K562 (cell line): ENCODE results near the gene RNF19B. TPM values are rescaled to one million over a fixed set of nuclear protein-coding genes. Genes with fewer than 3 reads are reported as not detected.

ENCODE experiments used
- ATAC-seq: fragments of 200-7000 bp; cut with Tn5 transposase; 3 replicates; pipeline ENCODE4 v1.9.1; 2020; ENCODE audit warnings: moderate library complexity
- BruUV-seq: library from RNA; stranded (reverse); fragments of 400-500 nt; replicated peaks from 2 replicates; lab custom pipeline; 2021; lab: Mats Ljungman, UMichigan
- CTCF ChIA-PET: fragments of 300-600 bp; formaldehyde crosslinking; extraction: SDS; loops from one replicate; lab custom pipeline; 2021; ENCODE audit warnings: low intra/inter-chr PET ratio; lab: Yijun Ruan, JAX
- POLR2A ChIA-PET: fragments of 300-600, 350-650 bp; sonication (Branson Sonifier 250); formaldehyde crosslinking; extraction: SDS; loops from one replicate; lab custom pipeline; 2021; ENCODE audit warnings: antibody characterized with exemption, inconsistent platforms; lab: Yijun Ruan, JAX
- DNase-seq, 4 experiments: peaks; one replicate each; pipeline versions ENCODE4 v3.0.0 to v3.0.0-alpha.2; 2011 to 2018; ENCODE audit warnings: low spot score in 3 of 4, mixed read lengths in 3 of 4; ENCODE audit errors: extremely low read depth in 1 of 4
- FAIRE-seq: peaks from 2 replicates; lab custom pipeline; 2011; peaks lifted over from hg19 to GRCh38; lab: Jason Lieb, UNC
- H2AFZ ChIP-seq: 2 replicates; pipeline ENCODE4 v1.6.0; 2011; ENCODE audit warnings: low read depth, low read length, control low read depth, inconsistent platforms
- H3K27ac ChIP-seq: fragments of 200-600 bp; 3 replicates; pipeline ENCODE4 v1.8.0; 2011; ENCODE audit warnings: low read depth, mild to moderate bottlenecking, control low read depth, inconsistent platforms, low read length, moderate library complexity, mixed read lengths; ENCODE audit errors: extremely low read depth
- H3K27me3 ChIP-seq, 2 experiments: fragments of 300-600 bp in 1 of 2; 2 replicates in 1 of 2; 3 replicates in 1 of 2; pipeline versions ENCODE4 v1.6.0 to v1.8.0; 2011; ENCODE audit warnings: inconsistent platforms in 2 of 2, low read length in 2 of 2, mild to moderate bottlenecking in 1 of 2, mixed read lengths in 1 of 2, moderate library complexity in 1 of 2; ENCODE audit not compliant: control insufficient read depth in 2 of 2, insufficient read depth in 2 of 2
- H3K36me3 ChIP-seq: fragments of 300-600 bp; 3 replicates; pipeline ENCODE4 v1.8.0; 2011; ENCODE audit warnings: mild to moderate bottlenecking, low read length, inconsistent platforms; ENCODE audit not compliant: control insufficient read depth, insufficient read depth
- H3K4me1 ChIP-seq, 2 experiments: fragments of 200-600 bp in 1 of 2; replicated peaks in 1 of 2; 2 replicates in 1 of 2; 3 replicates in 1 of 2; pipeline versions ENCODE4 v1.5.1 to v1.8.0; 2011; ENCODE audit warnings: inconsistent platforms in 2 of 2, low read length in 2 of 2, mild to moderate bottlenecking in 1 of 2, mixed read lengths in 1 of 2, moderate library complexity in 1 of 2; ENCODE audit not compliant: control insufficient read depth in 2 of 2, insufficient read depth in 2 of 2
- H3K4me2 ChIP-seq: 2 replicates; pipeline ENCODE4 v1.6.1; 2011; ENCODE audit warnings: low read length, control low read depth, inconsistent platforms, mixed read lengths; ENCODE audit not compliant: insufficient read depth
- H3K4me3 ChIP-seq: fragments of 200-600 bp; sonication (generic), shearing (Covaris generic); 2 replicates; pipeline ENCODE4 v1.5.1; 2016; ENCODE audit warnings: control low read depth, inconsistent platforms
- H3K79me2 ChIP-seq: fragments of 200-600 bp; 3 replicates; pipeline ENCODE4 v1.8.0; 2011; ENCODE audit warnings: low read length, inconsistent platforms; ENCODE audit not compliant: control insufficient read depth, insufficient read depth
- H3K9ac ChIP-seq, 2 experiments: 2 replicates each; pipeline versions ENCODE4 v1.6.0 to v1.6.1; 2011; ENCODE audit warnings: low read depth in 2 of 2, low read length in 2 of 2, control low read depth in 1 of 2, inconsistent platforms in 1 of 2, mild to moderate bottlenecking in 1 of 2, mixed read lengths in 1 of 2; ENCODE audit not compliant: insufficient read depth in 1 of 2
- H3K9me1 ChIP-seq: one replicate; pipeline ENCODE4 v1.6.0; 2011; ENCODE audit warnings: inconsistent platforms, mild to moderate bottlenecking, low read length, moderate library complexity; ENCODE audit not compliant: control insufficient read depth, insufficient read depth
- H3K9me3 ChIP-seq: replicated peaks from 2 replicates; pipeline ENCODE4 v1.5.1; 2011; ENCODE audit warnings: low read depth, low read length, inconsistent platforms; ENCODE audit not compliant: control insufficient read depth, insufficient read depth
- H4K20me1 ChIP-seq: replicated peaks from 2 replicates; pipeline ENCODE4 v1.6.1; 2011; ENCODE audit warnings: low read length, inconsistent platforms, mixed read lengths; ENCODE audit not compliant: control insufficient read depth, insufficient read depth
- BHLHE40 ChIP-seq: IDR thresholded peaks from 2 replicates; pipeline ENCODE4 v1.6.1; 2011; ENCODE audit warnings: low read length, improper control_type of control experiment
- EP300 ChIP-seq: IDR thresholded peaks from 2 replicates; pipeline ENCODE4 v1.6.1; 2012; ENCODE audit warnings: low read length, improper control_type of control experiment
- NCOR1 ChIP-seq: fragments of 450-650 bp; IDR thresholded peaks from 2 replicates; pipeline ENCODE4 v1.6.1; 2016; ENCODE audit warnings: mild to moderate bottlenecking, moderate library complexity
- NEUROD1 ChIP-seq: fragments of 150-350 bp; IDR thresholded peaks from 2 replicates; pipeline ENCODE4 v1.6.1; 2014; ENCODE audit warnings: borderline replicate concordance, low read length, low read depth; ENCODE audit not compliant: partially characterized antibody
- PBX2 ChIP-seq, 2 experiments: IDR thresholded peaks in 1 of 2; conservative IDR thresholded peaks in 1 of 2; 2 replicates each; pipeline ENCODE4 v1.6.1; 2016; ENCODE audit warnings: low read depth in 2 of 2, mild to moderate bottlenecking in 1 of 2, missing compliant biosample characterization in 1 of 2, missing genetic modification characterization in 1 of 2, moderate library complexity in 1 of 2
- RREB1 ChIP-seq: fragments of 250-450 bp; sonication (Bioruptor Pico); IDR thresholded peaks from 2 replicates; pipeline ENCODE4 v1.4.0; 2020
- TAL1 ChIP-seq: fragments of 450-650 bp; IDR thresholded peaks from 2 replicates; pipeline ENCODE4 v1.6.1; 2016; ENCODE audit warnings: mild to moderate bottlenecking
- ZNF121 ChIP-seq: sonication (generic); formaldehyde crosslinking; conservative IDR thresholded peaks from 2 replicates; pipeline ENCODE4 v1.8.0; 2022; ENCODE audit warnings: missing genetic modification reagents
- ZNF197 ChIP-seq: fragments of 200-800 bp; sonication (Bioruptor generic); IDR thresholded peaks from 2 replicates; pipeline ENCODE4 v1.6.1; 2016; ENCODE audit warnings: low read depth, missing genetic modification characterization, missing compliant biosample characterization
- WGBS: fragments of 100-300 bp; shearing (Covaris generic); methylation state at CpG from one replicate; pipeline ENCODE4 v1.1.6; 2016; ENCODE audit warnings: low coverage, mixed read lengths; ENCODE audit not compliant: insufficient coverage; ENCODE audit errors: missing lambda C conversion rate; 5-methylcytosine and 5-hydroxymethylcytosine counted together
- in situ Hi-C: fragments of 300-500 bp; cut with MboI; formaldehyde crosslinking; loops from 4 replicates; pipeline ENCODE4 v1.15.0; 2018; ENCODE audit warnings: inconsistent platforms, mixed read lengths
- intact Hi-C: fragments of 100-400 bp; cut with micrococcal nuclease; formaldehyde crosslinking; loops from 2 replicates; pipeline ENCODE4 v1.14.2; 2022
- polyA plus RNA-seq, 8 experiments: library from polyadenylated mRNA; depleted of rRNA in 4 of 8; stranded (reverse) in 5 of 8; unstranded in 3 of 8; fragments of >200 nt; fragmentation: Nextera tagmentation in 2 of 8; fragmentation: Illumina TruSeq in 1 of 8; extraction: Ambion mirVana in 2 of 8; extraction: Trizol in 1 of 8; gene quantifications; 2 replicates each; pipeline versions ENCODE4 v1.2.1 to v1.2.3, GENCODE V29; 2011 to 2014; ENCODE audit warnings: inconsistent platforms in 1 of 8, missing spikeins in 1 of 8
- total RNA-seq, 7 experiments: library from RNA; depleted of rRNA in 6 of 7; stranded (reverse); fragments of >200 nt in 6 of 7; fragmentation: Illumina TruSeq in 2 of 7; extraction: Trizol in 2 of 7; gene quantifications; 2 replicates each; pipeline versions ENCODE4 v1.2.1 to v1.2.3, GENCODE V29; 2011 to 2021; ENCODE audit warnings: low replicate concordance in 1 of 7

RNF19B gene
- total and polyA plus RNA-seq, 9 of the 15 experiments (the other 6 are each of a cell fraction or from before 2014, with no cell fraction given), result 2.6 to 14.9 (median 10.1) TPM

GRCh38 chr1:32944180-32944579, 20.4 kb downstream of the RNF19B start (continued):
- TF ChIP-seq ZNF121, result no peak

- 16% methylated on average over 4 of the region's 4 CpGs for WGBS
- in situ Hi-C loops, result loop anchor here (5.0 kb wide), 1 partner anchor 57 kb away; no protein-coding TSS in a partner anchor
- BruUV-seq, result no TSS peak
- TF ChIP-seq RREB1 (CRISPR knock-in tag) (0 out of 2 replicates have a peak, but pooled peaks have one; percentile 44), BHLHE40 (peak; percentile 50; the same call in 1 of the 2 replicates), TAL1 (peak; percentile 65), PBX2 (CRISPR knock-in tag; IDR thresholded peaks at IDR 0.05; ENCODE audit: low read depth) (no peak), PBX2 (tag; conservative IDR thresholded peaks at IDR 0.05; ENCODE audit: low read depth) (0 out of 2 replicates have a peak, but pooled peaks have one; percentile 47), NCOR1 (peak; percentile 77), EP300 (peak; percentile 64), NEUROD1 (no peak), ZNF197 (CRISPR knock-in tag) (no peak)
These were observed 24.8 kb downstream of the RNF19B start for GRCh38 chr1:32939655-32940371.

More at GRCh38 chr1:32939655-32940371, 24.8 kb downstream of the RNF19B start:
- Histone ChIP-seq H2AFZ (no peak overlapping the region), H3K4me3 (no peak overlapping the region), H3K4me2 (no peak overlapping the region; the same call in 1 of the 2 replicates), H3K36me3 (peaks cover 51% of the 10 kb centered on the region; the same call in 2 of the 3 replicates), H3K27ac (no peak overlapping the region), H3K9ac (no peak overlapping the region; a peak in 1 of 4 replicates), H3K79me2 (no peaks in the 10 kb centered on the region), H3K4me1 (peaks cover 5 to 13% of the 10 kb centered on the region in 2 experiments; a peak in 4 of 5 replicates), H4K20me1 (no peaks in the 10 kb centered on the region), H3K27me3 (no peaks in the 10 kb centered on the region), H3K9me3 (no peaks in the 10 kb centered on the region), H3K9me1 (no peaks in the 10 kb centered on the region)
- peak; percentile 35 to 83 (median 66) for DNase-seq
- ChIA-PET POLR2A (interaction anchor here (0.6 to 2.7 kb wide), 9 partner anchors 9 to 59 kb away, joined by 3 to 16 read pairs (median 4); partner anchors contain the start of gene RNF19B), CTCF (interaction anchor here (1.1 to 1.5 kb wide), 2 partner anchors 68 to 115 kb away, joined by 3 read pairs; no protein-coding TSS in a partner anchor)
- peak; percentile 92 for ATAC-seq
- FAIRE-seq, result peak; percentile 92
- intact Hi-C loops, result no loop called here
